Activated CD4-positive, alpha-beta T cell treated with anti-CD3 and anti-CD28 coated beads, Interleukin-2, amount 10 ng/mL, durations not matched to agents 7 days and 5 days (primary cell): ENCODE measurements around the gene RSRP1. TPM values are rescaled to one million over a fixed set of nuclear protein-coding genes. Genes with fewer than 3 reads are reported as not detected.

Source experiments
- CTCF ChIA-PET: fragments of 350-600 bp; sonication (Branson Sonifier 250); formaldehyde crosslinking; loops from one replicate; lab custom pipeline; 2021; ENCODE audit warnings: antibody characterized with exemption; lab: Charles Lee
- POLR2A ChIA-PET: fragments of 350-600 bp; sonication (Branson Sonifier 250); formaldehyde crosslinking; loops from one replicate; lab custom pipeline; 2021; ENCODE audit warnings: antibody characterized with exemption; lab: Charles Lee
- DNase-seq: peaks from one replicate; pipeline ENCODE4 v3.0.0-alpha.2; 2020
- H3K27ac Mint-ChIP-seq: one replicate; pipeline ENCODE4 v1.8.0; 2021; ENCODE audit warnings: mild to moderate bottlenecking, moderate library complexity, mixed read lengths
- H3K27me3 Mint-ChIP-seq: one replicate; pipeline ENCODE4 v1.8.0; 2021; ENCODE audit warnings: mixed read lengths
- H3K36me3 Mint-ChIP-seq: one replicate; pipeline ENCODE4 v1.8.0; 2021; ENCODE audit warnings: low read depth, mixed read lengths
- H3K4me1 Mint-ChIP-seq: one replicate; pipeline ENCODE4 v1.8.0; 2021; ENCODE audit warnings: mixed read lengths
- H3K4me3 Mint-ChIP-seq: one replicate; pipeline ENCODE4 v1.8.0; 2021; ENCODE audit warnings: mild to moderate bottlenecking, moderate library complexity, mixed read lengths
- H3K9me3 Mint-ChIP-seq: one replicate; pipeline ENCODE4 v1.8.0; 2021; ENCODE audit warnings: mixed read lengths
- total RNA-seq, 2 experiments: library from RNA; stranded (reverse); gene quantifications; one replicate each; pipeline ENCODE4 v1.2.3, GENCODE V29; 2021

RSRP1 gene
- total RNA-seq, 2 experiments from 2014 or later = 213 to 271 TPM

GRCh38 chr1:25205786-25206185, 41.5 kb downstream of the RSRP1 start:
- no peaks in the 10 kb centered on the region for H3K9me3 Mint-ChIP-seq
- ChIA-PET CTCF (interaction anchor here (0.6 to 1.5 kb wide), 9 partner anchors 19 to 494 kb away, joined by 3 to 5 read pairs (median 4); partner anchors contain the start of gene SYF2), POLR2A (interaction anchor here (0.7 kb wide), 2 partner anchors 15 to 280 kb away, joined by 3 read pairs; no protein-coding TSS in a partner anchor)
- H3K4me3 Mint-ChIP-seq = no peak overlapping the region
- DNase-seq = no peak
- H3K4me1 Mint-ChIP-seq = no peaks in the 10 kb centered on the region
- H3K36me3 Mint-ChIP-seq = no peaks in the 10 kb centered on the region
- H3K27me3 Mint-ChIP-seq = peaks cover 20% of the 10 kb centered on the region
- H3K27ac Mint-ChIP-seq = no peak overlapping the region

- POLR2A ChIA-PET = no interaction called here
- H3K27me3 Mint-ChIP-seq = peaks cover 14% of the 10 kb centered on the region
- DNase-seq = peak; percentile 45
- no peaks in the 10 kb centered on the region for H3K36me3 Mint-ChIP-seq
- H3K4me3 Mint-ChIP-seq = no peak overlapping the region
- CTCF ChIA-PET = interaction anchor here (0.6 to 1.5 kb wide), 8 partner anchors 20 to 1692 kb away, joined by 3 to 7 read pairs (median 4); partner anchors contain the start of gene SYF2
- H3K4me1 Mint-ChIP-seq = no peaks in the 10 kb centered on the region
- no peaks in the 10 kb centered on the region for H3K9me3 Mint-ChIP-seq
- H3K27ac Mint-ChIP-seq = no peak overlapping the region
Measured at GRCh38 chr1:25204797-25205480, 42.3 kb downstream of the RSRP1 start.

- peaks cover 11% of the 10 kb centered on the region for H3K27me3 Mint-ChIP-seq
- CTCF ChIA-PET = no interaction called here
- H3K4me1 Mint-ChIP-seq = peaks cover 6% of the 10 kb centered on the region
- H3K36me3 Mint-ChIP-seq = no peaks in the 10 kb centered on the region
- POLR2A ChIA-PET = no interaction called here
- DNase-seq = no peak
- no peak overlapping the region for H3K27ac Mint-ChIP-seq
- no peaks in the 10 kb centered on the region for H3K9me3 Mint-ChIP-seq
- H3K4me3 Mint-ChIP-seq = no peak overlapping the region
Measured at GRCh38 chr1:25201006-25201405, 46.2 kb downstream of the RSRP1 start.

GRCh38 chr1:25199819-25200620, 47.2 kb downstream of the RSRP1 start:
- peaks cover 4% of the 10 kb centered on the region for H3K27me3 Mint-ChIP-seq
- ChIA-PET POLR2A (no interaction called here), CTCF (interaction anchor here (1.1 to 1.7 kb wide), 2 partner anchors 10 to 331 kb away, joined by 3 read pairs; no protein-coding TSS in a partner anchor)
- peaks cover 6% of the 10 kb centered on the region for H3K4me1 Mint-ChIP-seq
- no peak overlapping the region for H3K4me3 Mint-ChIP-seq
- DNase-seq = no peak
- no peaks in the 10 kb centered on the region for H3K36me3 Mint-ChIP-seq
- no peak overlapping the region for H3K27ac Mint-ChIP-seq
- no peaks in the 10 kb centered on the region for H3K9me3 Mint-ChIP-seq

- Mint-ChIP-seq H3K27ac (no peak overlapping the region), H3K27me3 (peaks cover 2% of the 10 kb centered on the region), H3K9me3 (no peaks in the 10 kb centered on the region), H3K36me3 (no peaks in the 10 kb centered on the region), H3K4me1 (peaks cover 6% of the 10 kb centered on the region), H3K4me3 (no peak overlapping the region)
- ChIA-PET CTCF (interaction anchor here (0.7 to 1.7 kb wide), 2 partner anchors 9 kb away, joined by 3 read pairs; no protein-coding TSS in a partner anchor), POLR2A (no interaction called here)
- DNase-seq = no peak
Measured at GRCh38 chr1:25198663-25199252, 48.5 kb downstream of the RSRP1 start.

GRCh38 chr1:25197982-25198662, 49.1 kb downstream of the RSRP1 start:
- DNase-seq = no peak
- Mint-ChIP-seq H3K4me1 (peaks cover 6% of the 10 kb centered on the region), H3K27me3 (peaks cover 4% of the 10 kb centered on the region), H3K36me3 (no peaks in the 10 kb centered on the region), H3K9me3 (no peaks in the 10 kb centered on the region), H3K4me3 (no peak overlapping the region), H3K27ac (no peak overlapping the region)
- ChIA-PET POLR2A (no interaction called here), CTCF (interaction anchor here (0.7 to 0.9 kb wide), 3 partner anchors 8 to 17 kb away, joined by 3 to 8 read pairs (median 3); no protein-coding TSS in a partner anchor)

GRCh38 chr1:25197235-25197975, 49.8 kb downstream of the RSRP1 start:
- ChIA-PET CTCF (interaction anchor here (0.8 to 0.9 kb wide), 2 partner anchors 10 to 18 kb away, joined by 3 to 8 read pairs; no protein-coding TSS in a partner anchor), POLR2A (no interaction called here)
- Mint-ChIP-seq H3K36me3 (no peaks in the 10 kb centered on the region), H3K9me3 (no peaks in the 10 kb centered on the region), H3K27me3 (peaks cover 4% of the 10 kb centered on the region), H3K4me3 (no peak overlapping the region), H3K27ac (no peak overlapping the region), H3K4me1 (peaks cover 6% of the 10 kb centered on the region)
- no peak for DNase-seq

GRCh38 chr1:25196830-25197229, 50.4 kb downstream of the RSRP1 start:
- CTCF ChIA-PET = interaction anchor here (0.9 kb wide), 1 partner anchor 18 kb away, joined by 8 read pairs; no protein-coding TSS in a partner anchor
- Mint-ChIP-seq H3K4me3 (no peak overlapping the region), H3K27ac (no peak overlapping the region), H3K4me1 (peaks cover 6% of the 10 kb centered on the region), H3K36me3 (no peaks in the 10 kb centered on the region), H3K9me3 (no peaks in the 10 kb centered on the region), H3K27me3 (peaks cover 4% of the 10 kb centered on the region)
- POLR2A ChIA-PET = no interaction called here
- no peak for DNase-seq

- DNase-seq = no peak
- Mint-ChIP-seq H3K27me3 (peaks cover 4% of the 10 kb centered on the region), H3K4me1 (peaks cover 6% of the 10 kb centered on the region), H3K9me3 (no peaks in the 10 kb centered on the region), H3K4me3 (no peak overlapping the region), H3K36me3 (no peaks in the 10 kb centered on the region), H3K27ac (no peak overlapping the region)
- ChIA-PET CTCF (no interaction called here), POLR2A (no interaction called here)
Measured at GRCh38 chr1:25195835-25196234, 51.4 kb downstream of the RSRP1 start.

- Mint-ChIP-seq H3K9me3 (no peaks in the 10 kb centered on the region), H3K27me3 (peaks cover 8% of the 10 kb centered on the region), H3K4me1 (peaks cover 6% of the 10 kb centered on the region), H3K36me3 (no peaks in the 10 kb centered on the region), H3K27ac (no peak overlapping the region), H3K4me3 (no peak overlapping the region)
- ChIA-PET POLR2A (no interaction called here), CTCF (no interaction called here)
- DNase-seq = no peak
Measured at GRCh38 chr1:25194572-25195020, 52.7 kb downstream of the RSRP1 start.

- Mint-ChIP-seq H3K4me1 (peaks cover 6% of the 10 kb centered on the region), H3K27me3 (peaks cover 8% of the 10 kb centered on the region), H3K36me3 (no peaks in the 10 kb centered on the region), H3K9me3 (no peaks in the 10 kb centered on the region), H3K4me3 (no peak overlapping the region), H3K27ac (no peak overlapping the region)
- ChIA-PET POLR2A (no interaction called here), CTCF (no interaction called here)
- DNase-seq = no peak
Measured at GRCh38 chr1:25194054-25194453, 53.2 kb downstream of the RSRP1 start.
